DOHH2 (cell line): ENCODE results near the gene RGS10.

Experiments used
- H3F3A ChIP-seq: fragments of 200-600 bp; sonication (generic), shearing (Covaris generic); 2 replicates; pipeline ENCODE4 v1.6.0; 2016; ENCODE audit warnings: antibody characterized with exemption, mild to moderate bottlenecking; ENCODE audit not compliant: control insufficient read depth, insufficient read depth
- H3K27ac ChIP-seq: fragments of 200-600 bp; sonication (generic); 2 replicates; pipeline ENCODE4 v1.5.1; 2014; ENCODE audit warnings: low read depth, mild to moderate bottlenecking, low read length, moderate library complexity
- H3K27me3 ChIP-seq: fragments of 200-600 bp; sonication (generic); 2 replicates; pipeline ENCODE4 v1.6.1; 2014; ENCODE audit warnings: mild to moderate bottlenecking, low read length, mixed read lengths; ENCODE audit not compliant: control insufficient read depth
- H3K36me3 ChIP-seq: fragments of 200-600 bp; sonication (generic); 2 replicates; pipeline ENCODE4 v1.6.1; 2014; ENCODE audit warnings: mild to moderate bottlenecking, low read length, moderate library complexity, mixed read lengths; ENCODE audit not compliant: control insufficient read depth
- H3K4me1 ChIP-seq: fragments of 200-600 bp; sonication (generic); 2 replicates; pipeline ENCODE4 v1.6.1; 2014; ENCODE audit warnings: mild to moderate bottlenecking, low read length, mixed read lengths; ENCODE audit not compliant: control insufficient read depth
- H3K4me2 ChIP-seq: fragments of 200-600 bp; sonication (generic); 2 replicates; pipeline ENCODE4 v1.6.0; 2014; ENCODE audit warnings: mild to moderate bottlenecking, low read length, moderate library complexity
- H3K4me3 ChIP-seq: fragments of 200-600 bp; sonication (generic); 2 replicates; pipeline ENCODE4 v1.5.1; 2014; ENCODE audit warnings: mild to moderate bottlenecking, low read length, mixed read lengths
- H3K79me2 ChIP-seq: fragments of 200-600 bp; sonication (generic); 2 replicates; pipeline ENCODE4 v1.6.1; 2014; ENCODE audit warnings: mild to moderate bottlenecking, low read length, mixed read lengths; ENCODE audit not compliant: control insufficient read depth
- H3K9me2 ChIP-seq: fragments of 200-600 bp; sonication (generic); replicated peaks from 2 replicates; pipeline ENCODE4 v1.6.1; 2014; ENCODE audit warnings: mild to moderate bottlenecking, low read length, mixed read lengths; ENCODE audit not compliant: control insufficient read depth
- H3K9me3 ChIP-seq: fragments of 200-600 bp; sonication (generic); 2 replicates; pipeline ENCODE4 v1.6.1; 2014; ENCODE audit warnings: antibody characterized with exemption, low read length, mixed read lengths; ENCODE audit not compliant: control insufficient read depth, insufficient read depth
- H4K20me1 ChIP-seq: fragments of 200-600 bp; sonication (generic); 2 replicates; pipeline ENCODE4 v1.6.0; 2014; ENCODE audit warnings: low read depth, mild to moderate bottlenecking, antibody characterized with exemption, low read length, moderate library complexity; ENCODE audit not compliant: control insufficient read depth, insufficient read depth
- CTCF ChIP-seq: fragments of 200-600 bp; sonication (generic); IDR thresholded peaks from one replicate; pipeline ENCODE4 v1.5.1; 2014; ENCODE audit warnings: antibody characterized with exemption, mild to moderate bottlenecking, low read depth, low read length; ENCODE audit not compliant: poor library complexity, severe bottlenecking
- EZH2phosphoT487 ChIP-seq: fragments of 200-600 bp; sonication (generic); IDR thresholded peaks from 2 replicates; pipeline ENCODE4 v1.6.1; 2017; ENCODE audit warnings: borderline replicate concordance, mild to moderate bottlenecking, antibody characterized with exemption, low read length, moderate library complexity, mixed read lengths

The RGS10 gene

DNA sequence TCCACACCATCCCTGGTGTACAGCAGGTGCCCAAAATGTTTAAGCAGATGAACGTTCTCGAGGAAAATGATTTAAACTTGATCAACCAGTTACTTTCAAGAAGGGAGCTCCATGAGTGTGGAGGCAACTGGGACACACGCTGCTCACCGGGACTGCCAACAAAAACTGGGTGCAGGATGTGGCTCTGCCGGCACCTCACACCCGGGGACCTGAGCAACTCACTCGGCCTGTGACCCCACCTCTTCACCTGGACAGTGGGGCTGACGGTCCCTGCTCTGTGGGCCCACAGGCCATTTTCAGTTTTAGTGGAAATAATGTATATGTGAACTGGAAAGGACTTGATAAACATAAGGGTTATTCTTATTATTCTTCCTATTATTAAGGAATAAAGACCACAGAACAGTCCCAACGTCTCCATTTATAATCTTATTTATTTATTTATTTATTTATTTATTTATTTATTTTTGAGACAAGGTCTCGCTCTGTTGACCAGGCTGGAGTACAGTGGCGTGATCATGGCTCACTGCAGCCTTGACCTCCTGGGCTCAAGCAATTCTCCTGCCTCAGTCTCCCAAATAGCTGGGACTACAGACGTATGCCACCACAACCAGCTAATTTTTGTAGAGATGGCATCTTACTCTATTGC is 60.6 kb downstream of the RGS10 start:
- H3K4me2 ChIP-seq, result no peak overlapping the region
- H3K4me3 ChIP-seq, result no peak overlapping the region
- H3K9me2 ChIP-seq, result no peaks in the 10 kb centered on the region
- no peaks in the 10 kb centered on the region for H3K79me2 ChIP-seq
- no peaks in the 10 kb centered on the region for H3K9me3 ChIP-seq
- H3F3A ChIP-seq, result peaks cover 7% of the 10 kb centered on the region
- H4K20me1 ChIP-seq, result no peaks in the 10 kb centered on the region
- no peaks in the 10 kb centered on the region for H3K36me3 ChIP-seq
- H3K4me1 ChIP-seq, result peaks cover 28% of the 10 kb centered on the region
- TF ChIP-seq EZH2phosphoT487 (no peak), CTCF (no peak)
- H3K27me3 ChIP-seq, result no peaks in the 10 kb centered on the region
- no peak overlapping the region for H3K27ac ChIP-seq

DNA sequence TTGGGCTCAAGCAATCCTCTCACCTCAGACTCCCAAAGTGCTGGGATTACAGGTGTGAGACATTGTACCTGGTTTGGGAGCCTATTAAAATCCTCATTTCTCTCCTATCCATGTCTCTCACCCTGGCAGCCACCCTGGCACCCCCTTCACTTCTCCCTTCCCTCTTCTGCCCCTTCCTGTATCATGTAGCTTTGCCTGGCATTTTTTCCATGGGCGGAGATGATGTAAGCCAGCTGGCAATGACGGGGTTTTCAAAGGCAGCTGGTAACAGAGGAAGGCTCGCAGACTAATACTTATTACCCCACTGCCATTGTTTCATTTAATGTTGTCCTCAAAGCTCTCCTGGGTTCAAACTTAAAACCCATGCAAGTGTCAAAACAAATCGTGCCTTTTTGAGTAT is 61.9 kb downstream of the RGS10 start:
- H3K36me3 ChIP-seq, result no peaks in the 10 kb centered on the region
- peaks cover 9% of the 10 kb centered on the region for H3F3A ChIP-seq
- H3K4me3 ChIP-seq, result no peak overlapping the region
- H3K27me3 ChIP-seq, result no peaks in the 10 kb centered on the region
- TF ChIP-seq EZH2phosphoT487 (no peak), CTCF (no peak)
- H3K4me2 ChIP-seq, result no peak overlapping the region
- no peaks in the 10 kb centered on the region for H4K20me1 ChIP-seq
- no peaks in the 10 kb centered on the region for H3K9me3 ChIP-seq
- H3K79me2 ChIP-seq, result no peaks in the 10 kb centered on the region
- peaks cover 40% of the 10 kb centered on the region for H3K4me1 ChIP-seq
- no peaks in the 10 kb centered on the region for H3K9me2 ChIP-seq
- no peak overlapping the region for H3K27ac ChIP-seq

DNA sequence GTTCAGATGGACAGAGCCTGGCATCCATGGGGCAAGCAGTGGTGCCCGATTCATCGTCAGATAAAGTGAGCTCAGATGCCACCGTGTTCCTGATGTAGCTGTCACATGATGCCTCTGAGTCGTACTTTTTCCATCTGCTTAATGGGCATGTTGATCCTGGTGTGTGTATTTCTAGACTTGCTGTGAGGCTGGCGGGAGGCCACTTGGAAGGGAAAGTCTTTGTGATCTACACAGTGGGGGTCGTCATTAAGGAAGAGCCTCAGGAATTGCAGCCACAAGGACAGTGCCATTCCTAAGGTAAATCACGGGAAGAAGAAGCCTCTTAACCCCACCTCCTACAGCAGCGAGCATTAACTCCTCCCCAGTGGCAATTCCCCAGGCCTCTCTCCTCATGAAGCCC is 63.0 kb downstream of the RGS10 start:
- Histone ChIP-seq H3K36me3 (no peaks in the 10 kb centered on the region), H3K4me1 (peaks cover 40% of the 10 kb centered on the region), H3K27ac (no peak overlapping the region; the same call in 1 of the 2 replicates), H3K9me2 (no peaks in the 10 kb centered on the region), H3K4me3 (peak overlapping the region; percentile 75; the same call in 1 of the 2 replicates), H3K79me2 (no peaks in the 10 kb centered on the region), H3K27me3 (no peaks in the 10 kb centered on the region), H3K4me2 (peak overlapping the region; percentile 97), H3K9me3 (peaks cover 3% of the 10 kb centered on the region; the same call in 1 of the 2 replicates), H3F3A (peaks cover 9% of the 10 kb centered on the region), H4K20me1 (no peaks in the 10 kb centered on the region)
- TF ChIP-seq CTCF, result no peak
- no peak for TF ChIP-seq EZH2phosphoT487
